Globus pallidus (tissue), 1 donor: ENCODE data around the gene SLC1A5.
A peak's percentile ranks its signal among the peaks of the same experiment; 100 is the strongest.
"Not testable (repeated sequence)": the region's sequence is repeated elsewhere in the genome, so short reads cannot be mapped to it uniquely, and the experiment has no call there.

Source experiments
- DNase-seq: peaks from one replicate; pipeline ENCODE4 v3.0.0-alpha.2; 2015; ENCODE audit warnings: low spot score

SLC1A5 gene

DNA sequence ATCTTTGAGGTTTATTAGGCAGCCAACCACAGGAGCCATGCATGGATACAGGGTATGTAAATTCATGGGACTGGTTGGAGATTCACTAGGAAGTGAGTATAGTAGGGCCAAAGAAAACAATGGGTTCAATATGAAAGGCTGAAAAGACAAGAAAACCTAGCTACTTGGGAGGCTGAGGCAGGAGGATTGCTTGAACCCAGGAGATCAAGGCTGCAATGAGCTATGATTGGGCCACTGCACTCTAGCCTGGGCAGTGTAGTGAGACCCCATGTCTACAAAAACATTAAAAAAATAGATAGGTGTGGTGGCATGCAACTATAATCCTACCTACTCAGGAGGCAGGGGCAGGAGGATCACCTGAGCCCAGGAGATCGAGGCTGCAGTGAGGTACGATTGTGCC lies 10.3 kb upstream of the SLC1A5 start:
- DNase-seq = no peak

DNA sequence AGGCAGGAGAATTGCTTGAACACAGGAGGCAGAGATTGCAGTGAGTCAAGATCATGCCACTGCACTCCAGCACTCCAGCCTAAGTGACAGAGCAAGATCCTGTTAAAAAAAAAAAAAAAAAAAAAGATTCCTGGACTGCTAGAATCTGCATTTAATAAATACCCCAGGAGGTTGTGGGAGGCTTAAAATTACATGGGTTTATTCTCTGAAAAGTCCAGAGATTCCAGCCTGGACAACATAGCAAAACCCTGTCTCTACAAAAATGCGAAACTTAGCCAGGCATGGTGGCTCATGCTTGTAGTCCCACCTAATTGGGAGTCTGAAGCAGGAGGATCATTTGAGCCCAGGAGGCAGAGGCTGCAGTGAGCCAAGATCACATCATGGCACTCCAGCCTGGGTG lies 9.5 kb upstream of the SLC1A5 start:
- DNase-seq = no peak

DNA sequence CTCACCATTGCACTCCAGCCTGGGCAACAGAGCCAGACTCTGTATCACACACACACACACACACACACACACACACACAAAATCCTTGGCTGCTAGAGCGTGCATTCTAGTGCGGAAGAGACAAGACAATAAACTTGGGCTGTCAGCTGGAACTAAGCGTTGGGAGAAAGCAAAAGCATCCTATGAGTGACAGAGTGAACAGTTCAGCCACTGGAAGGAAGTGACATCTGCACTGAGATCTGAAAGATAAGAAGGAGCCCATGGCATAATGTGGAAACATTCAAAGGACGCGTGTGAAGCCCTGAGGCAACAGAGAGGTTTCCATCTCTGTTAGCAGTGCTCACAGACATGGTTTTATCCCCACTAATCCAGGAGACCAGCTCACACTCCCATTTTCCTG lies 3.5 kb upstream of the SLC1A5 start:
- DNase-seq = no peak

DNA sequence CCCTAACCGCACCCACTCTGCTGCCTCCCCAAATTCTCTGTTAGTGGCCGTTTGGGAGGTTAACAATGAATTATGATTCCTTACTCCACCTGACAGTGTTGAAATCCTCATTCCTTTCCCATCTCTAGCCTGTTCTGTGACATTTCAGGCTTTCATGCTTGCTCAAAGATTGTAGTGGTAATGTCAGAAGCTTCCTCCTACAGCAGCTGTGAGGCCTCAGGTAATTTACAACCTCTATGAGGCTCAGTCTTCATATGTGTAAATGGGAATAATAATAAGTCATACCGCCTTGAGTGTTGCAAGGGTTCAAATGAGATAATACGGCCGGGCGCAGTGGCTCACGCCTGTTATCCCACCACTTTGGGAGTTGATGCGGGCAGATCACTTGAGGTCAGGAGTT lies 977 bp upstream of the SLC1A5 start:
- DNase-seq = no peak

DNA sequence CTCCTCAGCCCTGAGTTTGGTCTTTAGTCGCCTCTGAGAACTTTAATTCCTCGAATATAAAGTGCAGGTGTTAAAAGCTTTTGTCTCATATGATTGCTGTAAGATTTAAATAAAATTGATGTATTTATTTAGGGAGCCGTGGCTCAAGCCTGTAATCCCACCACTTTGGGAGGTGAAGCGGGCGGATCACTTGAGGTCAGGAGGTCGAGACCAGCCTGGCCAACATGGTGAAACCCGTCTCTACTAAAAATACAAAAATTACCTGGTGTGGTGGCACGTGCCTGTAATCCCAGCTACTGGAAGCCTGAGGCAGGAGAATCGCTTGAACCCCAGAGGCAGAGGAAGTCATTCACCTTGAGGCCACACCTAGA lies 559 bp upstream of the SLC1A5 start:
- no peak for DNase-seq

DNA sequence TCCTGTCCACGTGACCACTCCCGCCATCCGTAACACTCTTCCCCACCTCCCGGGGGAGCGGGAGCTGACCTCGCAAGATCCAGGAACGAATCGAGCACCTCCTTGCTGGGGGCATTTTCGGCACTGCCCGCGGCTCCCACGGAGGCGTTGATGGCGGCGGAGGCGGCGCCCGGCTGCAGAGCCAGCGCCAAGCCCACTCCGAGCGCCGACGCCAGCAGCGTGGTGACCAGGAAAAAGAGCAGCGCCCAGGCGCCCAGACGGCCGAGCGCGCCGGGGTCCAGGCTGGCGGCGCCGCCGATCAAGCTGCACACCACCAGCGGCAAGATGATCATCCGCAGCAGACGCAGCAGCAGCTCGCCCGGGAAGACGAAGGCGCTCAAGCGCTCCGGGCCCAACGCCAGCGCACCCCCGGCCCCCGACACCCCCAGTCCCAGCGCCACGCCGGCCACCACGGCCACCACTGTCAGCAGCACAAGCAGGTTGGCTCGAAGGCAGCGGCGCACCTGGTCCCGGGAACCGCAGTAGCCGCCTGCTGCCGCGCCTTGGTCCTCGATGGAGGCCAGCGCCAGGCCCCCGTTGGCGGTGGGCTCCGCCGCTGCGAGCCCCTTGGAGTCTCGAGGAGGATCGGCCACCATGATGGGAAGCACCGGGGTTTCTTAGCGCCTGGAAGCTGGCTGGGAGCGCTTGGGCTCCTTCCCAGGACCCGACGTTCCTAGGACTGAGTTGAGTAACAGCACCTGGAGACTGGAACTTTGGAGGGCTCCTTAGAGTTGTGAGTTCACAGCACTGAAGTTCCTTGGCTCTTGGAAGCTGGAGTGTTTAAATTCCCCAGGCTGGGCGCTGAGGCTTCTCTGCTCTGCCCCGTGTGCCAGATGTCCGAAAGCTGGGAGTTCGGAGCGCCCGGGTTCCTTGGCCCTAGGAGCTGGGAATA lies 798 bp downstream of the SLC1A5 start:
- no peak for DNase-seq

DNA sequence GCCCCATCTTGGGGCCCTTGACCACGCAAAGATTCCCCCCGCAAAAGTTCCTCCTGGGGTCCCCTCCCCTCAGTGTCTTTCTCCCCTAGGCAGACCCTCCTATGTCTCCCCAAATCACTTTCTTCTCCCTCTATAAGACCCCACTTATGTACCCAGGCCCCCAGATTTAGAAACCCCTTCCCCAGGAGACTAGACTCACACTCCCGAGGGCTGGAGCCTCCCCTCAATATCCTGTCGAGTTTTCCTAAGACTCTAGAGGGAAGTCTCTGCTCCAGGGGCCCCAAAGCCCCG lies 1.4 kb downstream of the SLC1A5 start:
- DNase-seq = no peak

DNA sequence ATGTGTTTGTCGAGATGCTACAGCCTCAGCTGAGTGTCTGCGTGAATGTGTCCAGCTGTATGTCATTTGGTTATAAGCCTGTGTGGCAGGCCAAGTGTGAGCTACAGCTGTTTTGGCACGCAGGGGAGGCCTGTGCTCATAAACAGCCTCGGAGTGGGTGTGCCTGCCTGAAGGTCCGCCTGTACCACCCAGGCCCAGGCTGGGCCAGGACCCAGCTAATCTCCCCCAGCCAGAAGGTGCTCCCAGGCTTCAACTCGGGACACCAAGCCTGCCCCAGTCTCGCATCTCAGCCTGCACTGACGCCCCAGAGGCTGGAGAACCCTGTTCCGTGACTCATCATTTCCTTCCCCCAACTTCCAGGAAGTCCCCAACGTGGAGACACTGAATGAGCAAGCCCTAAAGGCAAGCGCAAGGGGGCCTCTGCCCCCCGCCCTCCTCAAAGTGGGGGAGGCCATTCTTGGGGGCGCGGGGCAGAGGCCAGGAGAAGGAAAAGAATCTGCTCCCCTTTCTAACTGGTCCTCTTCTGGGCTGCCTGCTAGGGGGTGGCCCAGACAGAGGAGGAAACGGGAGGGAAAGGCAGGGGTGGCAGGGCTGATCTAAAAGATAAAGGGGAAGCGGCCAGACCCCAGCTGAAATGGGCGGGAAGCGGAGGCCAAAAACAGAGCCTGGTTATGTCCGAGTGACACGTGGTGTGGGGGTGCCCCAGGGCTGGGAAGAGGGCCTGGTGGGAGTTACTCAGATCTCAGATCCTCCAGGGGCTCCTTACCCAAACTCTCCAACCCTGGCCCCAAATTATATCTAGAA lies 2.0 kb downstream of the SLC1A5 start:
- peak; percentile 42 for DNase-seq

DNA sequence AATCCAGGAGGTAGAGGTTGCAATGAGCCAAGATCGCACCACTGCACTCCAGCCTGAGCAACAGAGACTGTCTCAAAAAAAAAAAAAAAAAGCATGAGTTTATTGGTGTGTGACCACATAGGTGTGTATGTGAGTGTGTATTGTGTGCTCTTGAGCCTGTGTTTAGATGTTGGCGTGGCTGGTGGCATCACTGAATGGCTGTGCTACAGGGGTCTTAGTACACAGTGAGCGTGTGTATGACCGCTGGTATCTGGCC lies 2.5 kb downstream of the SLC1A5 start:
- DNase-seq = no peak

DNA sequence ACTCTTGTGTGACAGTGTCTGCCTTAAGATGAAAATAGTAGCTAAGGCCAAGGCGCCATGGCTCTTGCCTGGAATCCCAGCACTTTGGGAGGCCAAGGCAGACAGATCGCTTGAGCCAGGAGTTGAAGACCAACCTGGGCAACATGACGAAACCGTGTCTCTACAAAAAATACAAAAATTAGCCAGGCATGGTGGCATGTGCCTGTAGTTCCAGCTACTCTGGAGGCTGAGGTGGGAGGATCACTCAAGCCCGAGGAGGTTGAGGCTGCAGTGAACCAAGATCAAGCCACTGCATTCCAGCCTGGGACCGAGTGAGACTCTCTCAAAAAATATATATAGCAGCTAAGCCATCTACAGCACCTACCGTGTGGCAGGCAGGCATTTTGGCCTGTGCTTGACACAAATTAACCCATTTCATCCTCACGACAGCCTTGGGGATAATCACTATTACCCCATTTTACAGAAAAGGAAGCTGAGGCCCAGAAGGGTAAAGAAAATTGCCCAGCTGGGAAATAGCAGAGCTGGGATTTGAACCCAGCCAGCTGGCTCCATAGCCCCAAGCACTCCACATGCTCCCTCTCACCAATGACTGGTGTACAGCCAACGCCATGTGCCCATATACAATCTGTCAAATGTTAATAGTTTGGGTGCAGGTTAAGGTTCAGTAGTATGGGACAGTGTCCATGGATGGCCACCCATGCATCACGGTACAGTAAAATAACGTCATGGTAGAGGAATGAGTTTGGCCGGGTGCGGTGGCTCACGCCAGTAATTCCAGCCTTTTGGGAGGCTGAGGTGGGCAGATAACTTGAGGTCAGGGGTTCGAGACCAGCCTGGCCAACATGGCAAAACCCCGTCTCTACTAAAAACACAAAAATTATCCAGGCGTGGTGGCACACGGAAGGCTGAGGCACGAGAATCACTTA lies 3.1 kb downstream of the SLC1A5 start:
- DNase-seq = no peak

DNA sequence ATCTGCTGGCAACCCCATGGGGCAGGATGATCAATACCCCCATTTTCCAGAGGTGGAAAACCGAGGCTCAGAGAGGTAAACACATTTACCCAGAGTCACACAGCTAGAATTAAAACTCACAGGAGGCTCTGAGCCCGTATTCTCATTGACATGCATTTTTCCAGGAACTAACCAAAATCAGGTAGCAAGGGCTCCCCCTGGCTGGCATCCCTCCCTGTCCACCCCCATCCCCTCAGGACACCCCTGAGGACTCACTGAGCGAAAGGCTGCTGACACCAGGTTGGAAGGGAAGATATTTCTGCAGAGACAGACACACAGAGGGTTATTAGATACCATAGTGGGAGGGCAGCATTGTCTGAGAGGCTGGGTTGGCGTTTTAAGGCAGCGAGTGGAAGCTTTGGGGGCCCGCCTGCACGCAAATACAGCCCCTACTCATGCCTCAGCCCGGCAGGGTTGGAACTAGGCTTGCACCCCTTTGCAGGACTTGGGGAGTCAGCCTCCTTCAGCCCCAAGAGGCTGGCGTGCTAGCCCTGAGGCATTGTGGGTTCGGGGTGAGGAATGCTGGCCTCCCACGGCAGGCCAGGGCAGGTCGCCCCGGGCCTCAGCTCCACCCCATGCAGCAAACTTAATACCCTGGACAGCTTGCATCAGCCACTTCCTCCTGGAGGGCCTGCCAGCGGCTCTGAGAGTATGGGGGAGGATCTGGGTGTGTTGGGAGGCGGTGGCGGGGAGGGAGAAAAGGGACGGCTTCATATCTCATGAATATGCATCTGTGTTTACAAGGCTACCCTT lies 3.9 kb downstream of the SLC1A5 start:
- DNase-seq = no peak

DNA sequence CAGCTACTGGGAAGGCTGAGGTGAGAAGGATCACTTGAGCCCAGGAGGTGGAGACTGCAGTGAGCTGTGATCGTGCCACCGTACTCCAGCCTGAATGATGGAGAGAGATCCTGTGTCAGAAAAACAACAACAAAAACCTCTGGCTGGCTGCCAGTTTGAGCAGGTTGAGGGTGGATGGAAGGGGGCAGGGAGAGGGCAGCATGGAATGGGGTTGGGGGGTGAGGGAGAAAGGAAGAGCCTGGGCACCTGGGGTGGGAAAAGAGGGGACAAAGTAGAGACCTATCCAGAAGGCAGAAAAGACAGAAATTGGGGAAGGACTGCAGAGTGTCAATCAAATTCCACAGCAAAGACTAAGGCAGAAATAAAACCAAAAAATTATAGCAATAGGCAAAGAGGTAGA lies 4.7 kb downstream of the SLC1A5 start:
- no peak for DNase-seq

DNA sequence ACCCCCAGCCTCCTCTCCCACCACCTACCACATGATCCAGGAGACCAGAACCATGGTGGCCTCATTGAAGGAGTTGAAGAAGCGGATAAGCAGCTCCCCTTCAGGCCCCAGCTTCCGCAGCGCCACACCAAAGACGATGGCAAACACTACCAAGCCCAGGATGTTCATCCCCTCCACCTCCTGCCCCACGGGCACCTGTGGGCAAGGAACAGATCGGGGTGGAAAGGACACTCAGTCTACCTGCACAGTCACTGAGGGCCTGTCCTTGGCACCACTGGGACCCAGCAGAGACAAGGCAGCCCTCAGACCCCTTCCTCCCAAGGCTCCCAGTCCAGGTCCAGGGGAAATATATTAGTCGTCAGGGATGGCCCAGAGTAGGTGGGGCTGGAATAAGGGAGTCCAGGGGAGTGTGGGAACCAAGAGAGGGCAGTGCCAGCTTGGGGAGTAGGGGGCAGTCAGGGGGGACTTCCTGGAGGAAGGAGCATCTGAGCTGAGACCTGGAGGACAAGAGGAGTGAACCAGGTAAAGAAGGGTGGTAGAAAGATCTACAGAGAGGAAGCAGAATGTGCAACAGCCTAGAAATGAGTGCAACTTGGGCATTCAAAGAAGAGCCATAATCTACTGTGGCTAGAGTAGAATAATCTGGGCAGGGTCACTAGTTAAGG lies 5.9 kb downstream of the SLC1A5 start:
- DNase-seq = no peak

DNA sequence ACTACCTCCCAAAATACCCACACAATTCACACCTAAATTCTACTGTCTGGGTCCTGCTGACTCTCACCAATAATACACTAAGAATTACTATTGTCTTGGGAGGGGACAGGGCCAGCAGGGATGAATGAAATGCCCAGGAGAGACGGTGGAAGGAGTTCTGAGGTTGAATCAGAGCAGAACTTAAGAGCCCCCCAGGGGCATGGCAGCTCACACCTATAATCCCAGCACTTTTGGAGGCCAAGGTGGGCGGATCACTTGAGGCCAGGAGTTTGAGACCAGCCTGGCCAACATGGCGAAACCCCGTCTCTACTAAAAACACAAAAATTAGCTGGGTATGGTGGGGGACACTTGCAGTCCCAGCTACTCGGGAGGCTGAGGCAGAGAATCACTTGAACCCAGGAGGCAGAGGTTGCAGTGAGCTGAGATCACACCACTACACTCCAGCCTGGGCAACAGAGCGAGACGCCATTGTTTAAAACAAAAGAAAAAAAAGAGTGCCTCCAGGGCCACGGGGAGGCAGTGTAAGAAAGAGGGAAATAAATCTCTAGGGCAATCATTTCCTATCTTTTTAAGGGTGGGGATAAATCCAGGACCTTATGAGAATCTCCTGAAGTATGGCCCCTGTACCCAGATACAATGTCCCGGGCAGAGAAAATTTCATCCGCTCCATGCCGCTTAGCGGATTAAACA lies 10.3 kb downstream of the SLC1A5 start:
- DNase-seq = not testable (repeated sequence)

DNA sequence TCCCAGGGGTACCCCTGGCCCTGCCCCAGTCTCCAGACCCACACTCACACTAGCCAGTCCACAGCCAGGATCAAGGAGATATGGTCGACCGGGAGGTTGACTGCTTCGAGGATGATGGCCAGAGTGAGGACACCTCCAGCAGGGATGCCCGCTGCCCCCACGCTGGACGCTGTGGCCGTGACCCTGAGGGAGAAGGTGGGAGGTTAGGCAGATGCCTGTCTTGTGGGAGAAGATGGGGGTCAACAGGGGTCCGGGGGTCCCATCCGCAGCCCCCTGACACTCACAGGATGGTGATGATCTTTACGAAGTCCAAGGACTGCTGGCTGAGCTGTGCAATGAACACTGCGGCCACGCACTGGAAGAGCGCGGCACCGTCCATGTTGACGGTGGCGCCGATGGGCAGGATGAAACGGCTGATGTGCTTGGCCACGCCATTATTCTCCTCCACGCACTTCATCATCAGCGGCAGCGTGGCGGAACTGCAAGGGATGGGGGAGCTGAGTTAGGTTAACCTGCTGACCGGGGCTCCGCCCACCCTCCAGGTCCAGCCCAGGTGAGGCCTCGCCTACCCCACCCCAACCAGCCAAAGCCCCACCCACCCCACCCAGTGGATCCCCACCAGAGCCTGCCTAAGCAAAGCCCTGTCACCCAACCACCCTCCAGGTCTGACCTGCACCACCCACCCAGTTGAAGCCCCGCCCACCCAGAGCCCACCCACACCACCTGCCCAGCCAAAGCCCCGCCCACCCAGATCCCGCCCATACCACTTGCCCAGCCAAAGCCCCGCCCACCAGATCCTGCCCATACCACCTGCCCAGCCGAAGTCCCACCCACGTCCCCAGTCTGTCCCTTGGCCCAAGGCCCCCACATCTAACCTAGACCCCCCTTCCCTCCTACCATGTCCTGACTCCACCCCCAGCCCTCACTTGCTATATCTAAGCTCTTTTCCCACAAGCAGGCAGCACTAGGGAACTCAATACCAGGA lies 11.2 kb downstream of the SLC1A5 start:
- DNase-seq = no peak

DNA sequence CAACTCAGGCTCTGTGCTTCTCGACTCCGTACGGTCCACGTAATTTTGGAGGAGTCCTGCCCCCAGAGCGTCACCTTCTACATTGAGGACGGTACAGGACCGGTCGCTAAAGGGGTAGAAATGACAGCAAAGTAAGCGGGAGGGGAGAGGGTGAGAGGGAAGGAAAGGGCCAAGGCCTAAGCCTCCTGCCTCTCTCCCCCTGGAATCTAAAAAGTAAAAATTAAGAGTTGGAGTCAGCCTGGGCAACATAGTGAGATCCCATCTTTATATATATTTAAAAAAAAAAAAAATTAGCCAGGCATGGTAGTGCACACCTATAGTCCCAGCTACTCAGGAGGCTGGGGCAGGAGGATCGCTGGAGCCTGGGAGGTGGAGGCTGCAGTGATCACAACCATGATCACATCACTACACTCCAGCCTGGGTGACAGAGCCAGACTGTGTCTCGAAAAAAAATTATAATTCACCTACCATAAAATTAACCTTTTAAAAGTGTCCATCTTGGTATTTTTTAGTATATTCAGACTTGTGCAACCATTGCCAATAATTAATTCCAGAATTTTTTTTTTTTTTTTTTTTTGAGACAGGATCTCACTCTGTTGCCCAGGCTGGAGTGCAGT lies 12.6 kb downstream of the SLC1A5 start:
- DNase-seq = no peak

DNA sequence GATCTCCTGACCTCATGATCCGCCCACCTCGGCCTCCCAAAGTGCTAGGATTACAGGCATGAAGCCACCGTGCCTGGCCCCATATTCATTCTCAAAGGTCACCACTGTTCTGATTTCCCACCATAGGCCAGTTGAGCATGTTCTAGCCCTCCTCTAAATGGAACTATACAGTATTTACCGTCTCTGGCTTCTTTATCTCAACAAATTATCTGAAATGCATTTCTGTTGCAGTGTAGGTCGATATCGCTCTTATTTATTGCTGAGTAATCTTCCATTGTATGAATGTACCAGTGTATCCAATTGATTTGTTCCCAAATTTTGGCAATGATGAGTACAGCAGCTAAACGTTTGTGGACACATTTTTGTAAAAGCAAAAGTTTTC lies 15.4 kb downstream of the SLC1A5 start:
- no peak for DNase-seq

DNA sequence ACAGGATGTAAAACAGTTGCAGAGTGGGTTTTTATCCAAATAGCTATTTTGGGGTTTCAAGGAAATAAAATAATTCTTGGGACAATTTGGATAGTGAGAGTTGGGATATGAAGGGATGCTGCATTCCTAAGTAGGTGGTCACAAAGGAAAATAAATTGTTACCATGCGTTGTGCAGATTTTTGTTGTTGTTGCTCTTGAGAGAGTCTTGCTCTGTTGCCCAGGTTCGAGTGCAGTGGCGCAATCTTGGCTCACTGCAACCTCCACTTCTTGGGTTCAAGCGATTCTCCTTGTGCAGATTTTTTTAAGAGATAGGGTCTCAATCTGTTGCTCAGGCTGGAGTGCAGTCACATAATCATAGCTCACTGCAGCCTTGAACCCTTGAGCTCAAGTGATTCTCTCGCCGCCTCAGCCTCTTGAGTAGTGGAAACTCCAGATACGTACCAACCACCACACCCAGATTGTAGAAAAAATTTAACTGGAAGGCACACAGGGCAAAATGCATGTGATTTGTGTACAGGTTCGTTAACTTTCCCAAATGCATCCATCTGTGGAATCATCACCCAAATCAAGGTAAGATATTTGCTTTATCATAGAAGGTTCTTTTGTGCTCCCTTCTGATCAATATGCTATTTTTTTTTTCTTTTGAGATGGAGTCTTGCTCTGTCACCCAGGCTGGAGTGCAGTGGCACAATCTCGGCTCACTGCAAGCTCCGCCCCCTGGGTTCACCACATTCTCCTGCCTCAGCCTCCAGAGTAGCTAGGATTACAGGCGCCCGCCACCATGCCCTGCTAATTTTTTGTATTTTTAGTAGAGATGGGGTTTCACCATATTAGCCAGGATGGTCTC lies 16.0 kb downstream of the SLC1A5 start:
- DNase-seq = no peak
